Gastroesophageal sphincter (tissue), 3 donors: ENCODE results near the gene PTPRN2.

Experiments
- CTCF ChIP-seq, 4 experiments: fragments of 200-600 bp in 2 of 4; fragments of 450-650 bp in 2 of 4; sonication (generic) in 1 of 4; IDR thresholded peaks; one replicate each; pipeline ENCODE4 v1.5.1; 2017 to 2019; ENCODE audit warnings: antibody characterized with exemption in 4 of 4, mild to moderate bottlenecking in 2 of 4, moderate library complexity in 2 of 4
- POLR2A ChIP-seq, 2 donors: fragments of 450-650 bp; IDR thresholded peaks; one replicate each; pipeline ENCODE4 v1.6.1; 2017; ENCODE audit warnings: antibody characterized with exemption in 2 of 2, mild to moderate bottlenecking in 2 of 2, moderate library complexity in 1 of 2
- POLR2AphosphoS5 ChIP-seq: sonication (generic); formaldehyde crosslinking; IDR thresholded peaks from one replicate; pipeline ENCODE4 v1.6.1; 2017; ENCODE audit warnings: antibody characterized with exemption

GRCh38 chr7:158241919-158242318 is 345.7 kb downstream of the PTPRN2 start:
- no peak for TF ChIP-seq POLR2A (IDR thresholded peaks at IDR 0.05)
- TF ChIP-seq CTCF (IDR thresholded peaks at IDR 0.05): no peak
- TF ChIP-seq POLR2AphosphoS5: no peak
